ENCODE measurements around the gene MC4R. TPM values are rescaled to one million over a fixed set of nuclear protein-coding genes. Genes with fewer than 3 reads are reported as not detected.

The MC4R gene
- polyA plus RNA-seq, 2 of the 4 experiments (the other 2 are of a cell fraction) = 0.08 TPM; not detected in 1

DNA sequence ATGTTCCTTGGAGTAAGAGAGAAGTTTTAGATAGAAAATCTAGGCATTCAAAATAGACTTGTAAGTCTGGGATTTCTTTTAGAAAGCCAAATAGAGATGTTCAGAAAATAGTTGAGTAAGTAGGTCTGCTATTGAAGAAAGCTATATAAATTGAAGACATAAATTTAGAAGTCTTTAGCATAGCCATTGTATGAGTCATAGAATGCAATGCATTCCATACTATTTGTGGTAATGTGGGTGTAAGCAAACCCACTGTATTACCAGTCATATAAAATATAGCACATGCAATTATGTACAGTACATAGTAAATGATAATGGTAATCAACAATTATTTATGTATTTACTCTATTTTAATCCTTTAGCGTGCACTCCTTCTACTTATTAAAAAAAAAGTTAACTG is 14.1 kb downstream of the MC4R start (continued):
- no peak for TF ChIP-seq ZSCAN20 (CRISPR knock-in tag; IDR thresholded peaks at IDR 0.05)
- TF ChIP-seq NR3C1 (IDR thresholded peaks at IDR 0.05) = no peak
- TF ChIP-seq FOSL2 (IDR thresholded peaks at IDR 0.05) = no peak
- TF ChIP-seq FOSL2 (CRISPR knock-in tag; IDR thresholded peaks at IDR 0.05) = no peak

DNA sequence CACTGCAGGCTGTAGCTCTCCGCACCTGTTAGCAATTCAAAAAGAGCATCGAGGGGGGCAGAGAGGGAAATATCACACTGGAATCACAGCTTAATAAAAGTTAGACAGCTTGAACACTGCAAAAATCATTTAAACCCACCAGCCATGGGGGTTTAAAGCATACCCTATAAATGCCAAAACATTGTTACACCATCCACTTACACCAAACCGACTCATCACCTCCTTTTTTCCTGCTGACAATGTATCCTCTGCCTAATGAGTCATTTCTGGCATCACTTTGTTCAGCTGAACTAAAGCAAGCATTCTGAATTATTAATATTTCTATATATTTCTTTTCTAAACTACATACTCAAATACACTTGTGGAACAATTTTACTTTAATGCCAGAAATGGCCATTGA is 21.6 kb downstream of the MC4R start:
- no peaks in the 10 kb centered on the region for H3K4me1 ChIP-seq
- no peak overlapping the region for H3K27ac ChIP-seq
- DNase-seq (ENCODE audit: low read depth in 1 of 2, low spot score in 1 of 2) (no peak), ATAC-seq (no peak), FAIRE-seq (no peak)
- no peak overlapping the region for H3K4me2 ChIP-seq
- TF ChIP-seq GATA3 (IDR thresholded peaks at IDR 0.05; ENCODE audit: borderline replicate concordance) (no peak), POLR2A (IDR thresholded peaks at IDR 0.05; ENCODE audit: low read length) (no peak), EHF (CRISPR knock-in tag; IDR thresholded peaks at IDR 0.05) (no peak), RCOR1 (IDR thresholded peaks at IDR 0.05; ENCODE audit: low read depth, low read length) (no peak), CBX8 (IDR thresholded peaks at IDR 0.05) (no peak), PHF8 (IDR thresholded peaks at IDR 0.05; ENCODE audit: borderline replicate concordance, low read depth) (no peak), NPAS2 (CRISPR knock-in tag; IDR thresholded peaks at IDR 0.05; ENCODE audit: borderline replicate concordance) (no peak), EHMT2 (IDR thresholded peaks at IDR 0.05; ENCODE audit: low read depth) (no peak), FOXS1 (CRISPR knock-in tag; IDR thresholded peaks at IDR 0.05) (no peak), EP300 (IDR thresholded peaks at IDR 0.05) (no peak), TP53 (CRISPR knock-in tag; IDR thresholded peaks at IDR 0.05) (no peak), CHD2 (IDR thresholded peaks at IDR 0.05; ENCODE audit: low read length, partially characterized antibody) (no peak)
- TF ChIP-seq, protein P1, sequence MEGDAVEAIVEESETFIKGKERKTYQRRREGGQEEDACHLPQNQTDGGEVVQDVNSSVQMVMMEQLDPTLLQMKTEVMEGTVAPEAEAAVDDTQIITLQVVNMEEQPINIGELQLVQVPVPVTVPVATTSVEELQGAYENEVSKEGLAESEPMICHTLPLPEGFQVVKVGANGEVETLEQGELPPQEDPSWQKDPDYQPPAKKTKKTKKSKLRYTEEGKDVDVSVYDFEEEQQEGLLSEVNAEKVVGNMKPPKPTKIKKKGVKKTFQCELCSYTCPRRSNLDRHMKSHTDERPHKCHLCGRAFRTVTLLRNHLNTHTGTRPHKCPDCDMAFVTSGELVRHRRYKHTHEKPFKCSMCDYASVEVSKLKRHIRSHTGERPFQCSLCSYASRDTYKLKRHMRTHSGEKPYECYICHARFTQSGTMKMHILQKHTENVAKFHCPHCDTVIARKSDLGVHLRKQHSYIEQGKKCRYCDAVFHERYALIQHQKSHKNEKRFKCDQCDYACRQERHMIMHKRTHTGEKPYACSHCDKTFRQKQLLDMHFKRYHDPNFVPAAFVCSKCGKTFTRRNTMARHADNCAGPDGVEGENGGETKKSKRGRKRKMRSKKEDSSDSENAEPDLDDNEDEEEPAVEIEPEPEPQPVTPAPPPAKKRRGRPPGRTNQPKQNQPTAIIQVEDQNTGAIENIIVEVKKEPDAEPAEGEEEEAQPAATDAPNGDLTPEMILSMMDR (IDR thresholded peaks at IDR 0.05) = no peak
- TF ChIP-seq, protein P2, sequence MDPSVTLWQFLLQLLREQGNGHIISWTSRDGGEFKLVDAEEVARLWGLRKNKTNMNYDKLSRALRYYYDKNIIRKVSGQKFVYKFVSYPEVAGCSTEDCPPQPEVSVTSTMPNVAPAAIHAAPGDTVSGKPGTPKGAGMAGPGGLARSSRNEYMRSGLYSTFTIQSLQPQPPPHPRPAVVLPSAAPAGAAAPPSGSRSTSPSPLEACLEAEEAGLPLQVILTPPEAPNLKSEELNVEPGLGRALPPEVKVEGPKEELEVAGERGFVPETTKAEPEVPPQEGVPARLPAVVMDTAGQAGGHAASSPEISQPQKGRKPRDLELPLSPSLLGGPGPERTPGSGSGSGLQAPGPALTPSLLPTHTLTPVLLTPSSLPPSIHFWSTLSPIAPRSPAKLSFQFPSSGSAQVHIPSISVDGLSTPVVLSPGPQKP (IDR thresholded peaks at IDR 0.05; ENCODE audit: low read depth, low read length) = no peak
- ChIA-PET POLR2A (no interaction called here), CTCF (no interaction called here)
- WGBS (ENCODE audit: missing lambda C conversion rate) = 42% methylated on average over 3 of the region's 3 CpGs
- no peak overlapping the region for H3K4me3 ChIP-seq
- no peaks in the 10 kb centered on the region for H3K9me3 ChIP-seq

DNA sequence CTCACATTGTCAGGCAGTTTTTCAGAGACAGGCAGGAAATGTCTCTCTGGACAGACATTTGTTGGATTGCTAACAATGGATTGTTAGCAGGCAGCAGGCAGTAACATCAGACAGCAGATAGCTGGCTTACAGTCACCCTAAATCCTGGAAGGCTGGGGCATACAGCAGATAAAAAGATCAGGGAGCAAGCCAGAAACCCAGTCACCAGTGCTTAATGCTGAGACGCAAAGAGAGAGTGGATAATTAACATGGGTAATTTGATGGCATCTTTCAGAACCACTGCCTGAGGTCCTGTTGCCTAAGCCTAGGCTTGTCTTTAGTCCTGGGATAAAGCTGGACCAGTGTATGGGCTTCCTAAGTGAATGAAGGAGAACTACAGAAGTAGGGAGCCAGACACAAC is 22.4 kb downstream of the MC4R start:
- FAIRE-seq (no peak), ATAC-seq (no peak), DNase-seq (ENCODE audit: low read depth in 1 of 2, low spot score in 1 of 2) (no peak)
- WGBS (ENCODE audit: missing lambda C conversion rate) = 43% methylated on average over 1 of the region's 1 CpG
- POLR2A ChIA-PET = no interaction called here
- Histone ChIP-seq H3K4me1 (no peaks in the 10 kb centered on the region), H3K9me3 (no peaks in the 10 kb centered on the region), H3K27ac (no peak overlapping the region), H3K4me2 (no peak overlapping the region), H3K4me3 (no peak overlapping the region)
- no peak for TF ChIP-seq NPAS2 (CRISPR knock-in tag; IDR thresholded peaks at IDR 0.05; ENCODE audit: borderline replicate concordance)
- TF ChIP-seq HOXB5 (CRISPR knock-in tag; IDR thresholded peaks at IDR 0.05) = no peak
- TF ChIP-seq FOXS1 (CRISPR knock-in tag; IDR thresholded peaks at IDR 0.05) = no peak
- TF ChIP-seq, protein P3, sequence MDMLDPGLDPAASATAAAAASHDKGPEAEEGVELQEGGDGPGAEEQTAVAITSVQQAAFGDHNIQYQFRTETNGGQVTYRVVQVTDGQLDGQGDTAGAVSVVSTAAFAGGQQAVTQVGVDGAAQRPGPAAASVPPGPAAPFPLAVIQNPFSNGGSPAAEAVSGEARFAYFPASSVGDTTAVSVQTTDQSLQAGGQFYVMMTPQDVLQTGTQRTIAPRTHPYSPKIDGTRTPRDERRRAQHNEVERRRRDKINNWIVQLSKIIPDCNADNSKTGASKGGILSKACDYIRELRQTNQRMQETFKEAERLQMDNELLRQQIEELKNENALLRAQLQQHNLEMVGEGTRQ (IDR thresholded peaks at IDR 0.05) = no peak
- TF ChIP-seq NR3C1 (IDR thresholded peaks at IDR 0.05) = no peak
- TF ChIP-seq, protein P4, sequence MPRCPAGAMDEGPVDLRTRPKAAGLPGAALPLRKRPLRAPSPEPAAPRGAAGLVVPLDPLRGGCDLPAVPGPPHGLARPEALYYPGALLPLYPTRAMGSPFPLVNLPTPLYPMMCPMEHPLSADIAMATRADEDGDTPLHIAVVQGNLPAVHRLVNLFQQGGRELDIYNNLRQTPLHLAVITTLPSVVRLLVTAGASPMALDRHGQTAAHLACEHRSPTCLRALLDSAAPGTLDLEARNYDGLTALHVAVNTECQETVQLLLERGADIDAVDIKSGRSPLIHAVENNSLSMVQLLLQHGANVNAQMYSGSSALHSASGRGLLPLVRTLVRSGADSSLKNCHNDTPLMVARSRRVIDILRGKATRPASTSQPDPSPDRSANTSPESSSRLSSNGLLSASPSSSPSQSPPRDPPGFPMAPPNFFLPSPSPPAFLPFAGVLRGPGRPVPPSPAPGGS (IDR thresholded peaks at IDR 0.05) = no peak
- TF ChIP-seq, protein P5, sequence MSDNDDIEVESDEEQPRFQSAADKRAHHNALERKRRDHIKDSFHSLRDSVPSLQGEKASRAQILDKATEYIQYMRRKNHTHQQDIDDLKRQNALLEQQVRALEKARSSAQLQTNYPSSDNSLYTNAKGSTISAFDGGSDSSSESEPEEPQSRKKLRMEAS (IDR thresholded peaks at IDR 0.05) = no peak
- CTCF ChIA-PET = no interaction called here

Measured in A549 (cell line).